GM19239 (cell line): Measurements from ENCODE around the gene ARID4B.
A peak's percentile ranks its signal among the peaks of the same experiment; 100 is the strongest.

Experiments used
- DNase-seq: peaks from one replicate; pipeline ENCODE4 v3.0.0; 2011; ENCODE audit warnings: low spot score; ENCODE audit not compliant: insufficient read length
- FAIRE-seq: peaks from 2 replicates; lab custom pipeline; 2011; peaks lifted over from hg19 to GRCh38; lab: Jason Lieb, UNC

ARID4B gene

DNA sequence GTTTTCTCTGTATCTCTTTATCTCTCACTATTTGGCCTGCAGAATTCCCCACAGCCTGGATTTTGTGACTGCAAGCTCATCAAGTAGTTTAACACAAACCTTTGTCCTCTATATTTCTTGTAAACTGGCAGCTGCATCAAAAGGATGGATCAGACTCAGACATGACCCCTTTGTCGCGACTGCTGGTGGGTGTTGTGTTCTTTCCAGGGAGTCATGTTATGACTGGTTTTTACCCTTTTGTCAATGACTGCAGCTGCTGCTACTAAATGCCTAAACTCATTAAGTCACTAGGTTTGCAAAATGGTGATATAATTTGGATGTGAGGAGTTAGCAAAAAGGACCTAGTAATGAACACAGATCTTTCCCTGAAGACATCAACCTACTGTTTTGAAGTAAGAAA lies 189.2 kb downstream of the ARID4B start:
- FAIRE-seq (no peak), DNase-seq (no peak)

DNA sequence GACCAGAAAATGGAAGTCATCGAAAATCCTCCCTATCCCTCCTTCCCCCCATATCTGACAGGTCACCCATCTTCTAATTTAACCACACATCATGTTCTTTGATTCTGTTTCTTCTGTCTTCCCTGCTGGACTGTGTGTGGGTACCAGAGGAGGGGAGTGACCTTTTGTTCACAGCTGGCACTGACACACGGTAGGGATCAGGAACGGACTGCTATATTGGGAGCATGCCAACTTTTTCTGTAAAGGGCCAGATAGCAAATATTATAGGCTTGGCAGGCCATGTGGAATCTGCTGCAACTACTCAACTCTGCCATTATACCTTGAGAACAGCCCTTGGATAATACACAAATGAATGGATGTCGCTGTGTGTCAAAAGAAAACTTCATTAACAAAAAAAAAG lies 191.9 kb downstream of the ARID4B start:
- FAIRE-seq, result no peak

DNA sequence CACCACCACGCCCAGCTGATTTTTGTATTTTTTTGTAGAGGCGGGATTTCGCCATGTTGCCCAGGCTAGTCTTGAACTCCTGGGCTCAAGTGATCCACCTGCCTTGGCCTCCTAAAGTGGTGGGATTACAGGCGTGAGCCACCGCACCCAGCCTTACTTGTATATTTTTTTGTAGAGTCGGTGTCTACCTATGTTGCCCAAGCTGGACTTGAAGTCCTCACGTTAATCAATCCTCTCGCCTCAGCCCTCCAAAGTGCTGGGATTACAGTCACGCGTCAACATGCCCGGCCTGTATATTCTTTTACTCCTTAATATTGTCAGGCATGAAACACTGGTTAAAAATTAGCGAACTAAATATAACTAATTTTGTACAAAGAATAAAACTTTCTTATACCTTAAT lies 193.8 kb downstream of the ARID4B start:
- FAIRE-seq, result no peak

More for the DNA sequence above, 191.9 kb downstream of the ARID4B start:
- DNase-seq, result no peak

DNA sequence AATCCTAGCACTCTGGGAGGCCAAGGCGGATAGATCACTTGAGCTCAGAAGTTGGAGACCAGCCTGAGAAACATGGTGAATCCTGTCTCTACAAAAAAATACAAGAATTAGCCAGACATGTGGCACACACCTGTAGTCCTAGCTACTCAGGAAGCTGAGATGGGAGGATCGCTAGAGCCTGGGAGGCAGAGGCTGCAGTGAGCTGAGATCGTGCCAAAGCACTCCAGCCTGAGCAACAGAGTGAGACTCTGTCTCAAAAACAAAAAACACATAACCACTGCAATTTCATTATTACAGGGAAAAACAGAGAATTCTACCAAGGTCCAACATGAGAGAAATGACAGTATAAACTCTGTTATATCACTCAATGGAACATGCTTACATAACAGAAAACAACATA lies 194.9 kb downstream of the ARID4B start:
- no peak for FAIRE-seq
- no peak for DNase-seq

More for the DNA sequence above, 193.8 kb downstream of the ARID4B start:
- DNase-seq, result no peak

DNA sequence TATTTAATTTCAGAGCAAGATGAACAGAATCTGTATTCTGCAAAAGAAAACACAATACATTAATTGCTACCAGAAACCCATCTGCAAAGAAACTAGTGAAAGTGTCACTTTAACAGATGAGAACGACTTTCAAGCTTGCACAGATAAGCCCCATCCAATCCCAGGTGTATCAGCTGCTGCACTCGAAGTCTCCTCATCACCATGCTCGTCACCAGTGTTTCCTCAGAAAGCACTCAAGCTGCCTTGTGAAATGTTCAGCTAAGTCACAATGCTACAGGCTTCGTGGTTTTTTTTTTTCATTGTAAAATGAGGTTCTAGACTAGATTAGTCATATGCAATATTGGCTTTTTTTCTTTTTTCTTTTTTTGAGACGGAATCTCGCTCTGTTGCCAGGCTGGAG lies 196.0 kb downstream of the ARID4B start:
- no peak for FAIRE-seq
- DNase-seq, result no peak

DNA sequence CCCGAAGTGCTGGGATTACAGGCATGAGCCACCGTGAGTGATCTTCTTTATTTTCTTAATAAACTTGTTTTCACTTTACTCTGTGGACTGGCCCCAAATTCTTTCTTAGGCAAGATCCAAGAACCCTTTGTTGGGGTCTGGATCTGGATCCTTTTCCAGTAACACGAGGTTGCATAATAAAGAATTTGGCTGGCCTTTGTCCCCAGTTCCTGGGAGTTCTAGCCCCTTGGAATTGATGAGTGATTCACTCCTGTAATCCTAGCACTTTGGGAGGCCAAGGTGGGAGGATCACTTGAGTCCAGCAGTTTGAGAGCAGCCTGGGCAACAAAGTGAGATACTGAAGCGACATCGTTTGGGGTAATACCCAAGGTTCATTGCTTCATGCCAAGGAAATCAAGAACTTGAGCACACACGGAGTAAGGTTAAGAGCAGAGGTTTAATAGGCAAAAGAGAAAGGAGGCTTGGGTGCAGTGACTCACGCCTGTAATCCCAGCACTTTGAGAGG lies 197.2 kb downstream of the ARID4B start:
- DNase-seq, result no peak
- no peak for FAIRE-seq

DNA sequence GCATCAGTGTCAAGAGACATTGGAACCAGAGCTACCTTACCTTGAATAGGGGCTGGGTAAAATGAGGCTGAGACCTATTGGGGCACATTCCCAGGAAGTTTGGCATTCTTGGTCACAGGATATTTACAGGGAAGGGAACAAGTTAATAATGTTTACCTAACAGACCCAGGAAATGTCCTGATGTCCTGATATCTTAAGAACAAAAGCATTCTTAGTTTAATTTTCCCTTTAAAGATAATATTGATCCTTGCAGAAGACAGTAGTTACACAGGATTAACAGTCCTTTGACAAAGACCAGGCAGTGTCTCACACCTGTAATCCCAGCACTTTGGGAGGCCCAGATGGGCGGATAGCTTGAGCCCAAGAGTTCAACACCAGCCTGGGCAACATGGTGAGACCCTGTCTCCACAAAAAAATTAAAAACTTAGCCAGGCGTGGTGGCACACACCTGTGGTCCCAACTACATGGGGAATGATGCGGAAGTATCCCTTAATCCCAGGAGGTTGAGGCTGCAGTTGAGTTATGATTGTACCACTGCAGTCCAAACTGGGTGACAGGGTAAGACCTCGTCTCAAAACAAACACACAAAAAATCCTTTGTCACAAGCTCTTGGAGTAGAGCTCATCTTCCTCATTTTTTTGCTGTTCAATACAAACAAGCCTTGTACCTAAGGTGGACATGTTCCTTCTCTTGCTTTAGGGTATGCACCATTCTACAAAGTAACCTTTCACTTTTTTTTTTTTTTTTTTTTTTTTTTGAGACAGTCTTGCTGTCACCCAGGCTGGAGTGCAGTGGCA lies 198.0 kb downstream of the ARID4B start:
- FAIRE-seq (no peak), DNase-seq (no peak)

DNA sequence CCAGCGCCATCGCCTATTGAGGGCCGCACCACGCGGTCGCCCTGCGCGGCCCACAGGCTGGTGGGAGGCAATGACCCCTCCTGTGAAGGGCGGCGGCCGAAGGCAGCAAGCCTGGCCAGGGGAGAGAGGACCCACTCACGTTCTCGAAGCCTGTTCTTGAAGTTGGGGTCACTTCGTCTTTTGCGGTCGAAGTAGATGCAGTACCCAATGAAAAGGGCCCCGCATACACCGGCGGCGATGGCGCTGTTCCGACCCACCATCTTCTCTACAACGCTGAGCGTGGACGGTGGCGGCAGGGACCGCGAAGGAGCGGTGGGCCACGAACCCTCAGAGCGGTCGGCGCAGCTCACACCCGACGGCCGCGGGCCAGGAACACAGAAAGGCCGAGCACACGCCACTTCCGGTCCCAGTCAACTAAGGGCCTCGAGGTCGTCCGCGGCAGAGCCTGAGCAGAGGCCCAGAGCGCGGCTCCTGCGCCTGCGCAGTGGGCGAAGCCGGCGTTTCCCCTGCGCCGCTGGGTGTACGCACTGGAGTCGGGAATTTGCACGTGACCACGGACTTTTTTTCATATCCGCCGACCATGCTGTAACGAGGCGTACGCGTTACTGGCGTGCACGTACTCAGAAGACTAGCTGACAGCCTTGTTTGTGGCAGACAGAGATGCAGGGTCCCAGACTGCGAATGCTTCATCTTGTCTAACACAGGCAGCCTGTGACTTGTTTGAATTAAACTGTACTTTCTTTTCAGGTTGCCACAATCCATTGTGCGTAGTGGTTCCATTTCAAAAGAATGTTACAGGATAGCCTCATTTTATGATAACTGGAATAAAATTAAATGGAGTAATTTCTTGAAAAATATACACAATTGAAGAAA lies 199.3 kb downstream of the ARID4B start, which contains the start of gene TOMM20:
TOMM20 (minus strand) TSS at position 382 of the 873 bp plus-strand sequence; CDS start at position 260, 122 bp downstream.
- FAIRE-seq (peak; percentile 90), DNase-seq (peak; percentile 93)

DNA sequence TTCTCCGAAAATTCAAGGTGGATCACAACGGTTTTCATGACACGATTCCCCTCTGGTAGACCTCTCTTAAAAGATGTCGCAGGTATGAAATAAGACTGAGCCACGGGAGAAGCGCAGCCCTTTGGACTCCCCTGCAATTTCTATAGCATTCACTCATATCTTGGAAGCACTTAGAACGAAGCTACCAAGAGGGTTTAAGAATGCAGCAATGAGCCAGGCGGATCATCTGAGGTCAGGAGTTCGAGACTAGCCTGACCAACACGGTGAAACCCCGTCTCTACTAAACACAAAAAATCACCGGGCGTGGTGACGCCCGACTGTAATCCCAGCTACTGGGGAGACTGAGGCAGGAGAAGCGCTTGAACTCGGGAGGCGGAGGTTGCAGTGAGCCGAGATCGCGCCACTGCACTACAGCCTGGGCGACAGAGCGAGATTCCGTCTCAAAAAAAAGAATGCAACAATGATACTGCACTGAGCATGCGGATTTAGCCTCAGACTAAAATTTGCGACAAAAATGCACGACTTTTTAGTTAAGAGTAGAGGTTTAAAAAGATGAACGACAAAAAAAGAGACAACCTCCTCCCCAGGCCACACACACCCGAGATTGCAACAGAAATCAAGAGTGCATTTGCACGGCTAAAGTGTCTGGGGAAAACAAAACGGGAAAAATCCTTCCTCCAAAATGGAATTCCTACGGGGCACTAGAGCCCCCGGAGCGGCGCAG lies 200.1 kb downstream of the ARID4B start:
- FAIRE-seq (peak; percentile 31), DNase-seq (no peak)

DNA sequence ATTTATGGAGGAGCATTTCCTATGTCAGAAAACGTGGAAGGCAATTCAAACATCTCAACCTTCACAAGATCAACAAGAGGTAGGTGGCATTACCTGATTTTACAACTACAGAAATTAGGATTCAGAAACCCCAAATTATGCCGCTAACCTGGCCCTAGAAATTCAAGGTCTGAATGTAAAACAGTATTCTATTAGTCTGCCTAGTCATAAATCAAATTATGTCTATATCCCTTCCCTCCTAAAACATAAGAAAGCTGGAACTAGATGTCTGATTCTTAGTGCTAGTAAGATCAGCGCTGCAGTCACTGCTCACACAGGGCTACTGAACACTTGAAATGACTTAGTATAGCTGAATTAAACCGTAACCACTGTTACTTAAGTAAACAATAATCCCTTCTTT lies 200.8 kb downstream of the ARID4B start:
- no peak for FAIRE-seq
- DNase-seq, result no peak

DNA sequence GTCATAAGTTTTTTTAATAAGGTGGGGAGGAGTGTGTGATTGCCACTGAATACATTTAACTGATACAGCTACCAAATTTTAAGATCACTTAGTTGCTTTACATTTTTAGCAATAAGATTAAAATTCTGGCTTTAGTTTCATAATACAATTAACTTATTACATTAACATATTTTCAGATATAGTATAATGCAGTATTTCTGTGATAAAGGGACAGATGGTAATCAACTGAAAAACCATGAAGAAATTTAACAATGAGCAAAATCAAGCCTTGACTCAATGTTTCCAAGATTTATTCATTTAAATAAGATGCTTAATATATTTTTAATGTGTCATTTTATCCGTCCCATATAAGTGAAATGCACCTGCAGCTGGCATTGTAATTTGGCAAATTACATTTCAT lies 203.3 kb downstream of the ARID4B start:
- FAIRE-seq (no peak), DNase-seq (no peak)

DNA sequence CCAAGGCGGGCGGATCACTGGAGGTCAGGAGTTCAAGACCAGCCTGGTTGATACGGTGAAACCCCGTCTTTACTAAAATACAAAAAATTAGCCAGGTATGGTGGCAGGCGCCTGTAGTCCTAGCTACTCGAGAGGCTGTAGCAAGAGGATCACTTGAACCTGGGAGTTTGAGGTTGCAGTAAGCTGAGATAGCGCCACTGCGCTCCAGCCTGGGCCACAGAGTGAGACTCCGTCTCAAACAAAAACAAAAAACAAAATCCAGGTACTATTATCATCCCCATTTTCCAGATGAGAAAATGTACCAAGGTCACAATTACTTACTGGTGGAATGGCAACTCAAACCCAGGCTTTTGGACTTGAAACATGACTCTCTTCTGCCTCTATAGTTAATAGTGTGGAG lies 203.9 kb downstream of the ARID4B start:
- FAIRE-seq, result no peak
- DNase-seq, result no peak

DNA sequence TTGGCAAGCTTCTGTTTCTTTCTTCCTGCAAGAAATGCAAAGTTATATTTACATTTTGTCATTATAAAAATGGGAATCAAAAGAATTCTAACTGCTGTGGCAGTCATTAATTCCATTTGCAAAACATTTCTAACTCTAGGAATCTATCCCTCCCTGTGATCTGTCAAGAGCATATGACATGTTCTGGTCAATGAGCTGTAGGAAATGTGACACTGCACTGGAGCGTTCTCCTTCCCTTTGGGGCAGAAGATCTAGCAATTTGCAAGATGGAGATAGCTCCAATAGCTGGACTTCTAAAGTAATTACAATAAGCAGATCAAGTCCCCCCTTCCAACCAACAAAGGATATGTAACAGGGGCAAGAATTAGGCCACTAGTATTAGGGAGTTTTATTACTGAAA lies 205.6 kb downstream of the ARID4B start:
- FAIRE-seq (no peak), DNase-seq (no peak)
